Measurements from ENCODE around the gene SH2D3A. TPM values are rescaled to one million over a fixed set of nuclear protein-coding genes. Genes with fewer than 3 reads are reported as not detected.

Gene SH2D3A
- total and polyA plus RNA-seq, 2 donors (not counting 1 experiment from before 2014, with no cell fraction given) = 36.1 to 54.1 TPM

DNA sequence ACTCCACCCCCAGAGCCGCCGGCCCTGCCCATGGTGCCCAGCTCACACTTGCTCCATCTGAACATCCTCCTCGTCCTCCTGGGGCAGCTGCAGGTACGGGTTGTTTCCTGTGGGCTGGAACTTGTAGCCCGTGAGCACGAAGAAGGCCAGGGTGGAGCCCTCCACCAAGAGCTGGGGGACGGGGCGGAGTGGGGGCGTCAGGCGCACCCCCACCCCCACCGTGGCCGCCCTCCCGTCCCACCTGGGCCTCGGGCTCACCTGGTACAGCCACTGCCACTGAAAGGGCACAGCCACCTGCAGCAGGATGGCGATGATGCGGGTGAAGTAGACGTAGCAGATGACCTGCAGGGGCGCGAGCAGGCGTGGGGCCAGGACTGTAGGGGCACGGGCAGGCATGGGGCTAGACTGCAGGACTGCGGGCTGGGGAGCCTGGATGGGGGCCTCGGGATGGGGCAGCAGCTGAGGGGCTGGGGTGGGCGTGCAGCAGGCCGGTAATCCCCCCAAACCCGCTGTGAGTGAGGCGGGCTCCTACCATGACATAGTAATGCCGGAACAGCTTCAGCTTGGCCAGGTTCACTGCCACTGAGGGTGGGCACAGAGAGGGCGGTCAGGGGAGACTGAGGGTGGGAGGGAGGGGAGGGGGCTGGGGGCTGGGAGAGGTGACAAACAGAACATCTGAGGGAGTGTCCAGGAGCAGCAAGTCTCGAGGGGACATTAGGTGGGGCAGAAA is 36.1 kb downstream of the SH2D3A start:
- Mint-ChIP-seq H3K27me3 (no peaks in the 10 kb centered on the region), H3K9me3 (ENCODE audit: insufficient read depth) (no peaks in the 10 kb centered on the region), H3K27ac (no peak overlapping the region), H3K4me1 (peaks cover 26% of the 10 kb centered on the region), H3K4me3 (no peak overlapping the region)
- H3K9ac ChIP-seq (ENCODE audit: low read length) = no peak overlapping the region
- no peaks in the 10 kb centered on the region for H3K27me3 ChIP-seq (replicated peaks in 1 of 4; ENCODE audit: control extremely low read depth in 1 of 4, control insufficient read depth in 3 of 4, insufficient read depth in 4 of 4, low read length in 3 of 4)
- H2AFZ ChIP-seq (ENCODE audit: insufficient read depth, low read depth, low read length, poor library complexity, severe bottlenecking) = no peak overlapping the region
- 91% methylated on average over 26 of the region's 30 CpGs for WGBS (ENCODE audit: insufficient coverage)
- H3K4me1 ChIP-seq (ENCODE audit: control insufficient read depth in 2 of 2, insufficient read depth in 2 of 2, low read length in 2 of 2) = peaks cover 15 to 16% of the 10 kb centered on the region in 2 donors
- ChIA-PET POLR2A (no interaction called here), CTCF (no interaction called here)
- H4K20me1 ChIP-seq (ENCODE audit: control insufficient read depth, insufficient read depth, low read length, poor library complexity, severe bottlenecking) = no peaks in the 10 kb centered on the region
- peaks cover 10% of the 10 kb centered on the region for H3K79me2 ChIP-seq (ENCODE audit: control insufficient read depth, insufficient read depth, low read length)
- TF ChIP-seq EZH2 (IDR thresholded peaks at IDR 0.05; ENCODE audit: borderline replicate concordance, insufficient read depth, low read depth, low read length, poor library complexity, severe bottlenecking) = no peak
- TF ChIP-seq, protein P1, sequence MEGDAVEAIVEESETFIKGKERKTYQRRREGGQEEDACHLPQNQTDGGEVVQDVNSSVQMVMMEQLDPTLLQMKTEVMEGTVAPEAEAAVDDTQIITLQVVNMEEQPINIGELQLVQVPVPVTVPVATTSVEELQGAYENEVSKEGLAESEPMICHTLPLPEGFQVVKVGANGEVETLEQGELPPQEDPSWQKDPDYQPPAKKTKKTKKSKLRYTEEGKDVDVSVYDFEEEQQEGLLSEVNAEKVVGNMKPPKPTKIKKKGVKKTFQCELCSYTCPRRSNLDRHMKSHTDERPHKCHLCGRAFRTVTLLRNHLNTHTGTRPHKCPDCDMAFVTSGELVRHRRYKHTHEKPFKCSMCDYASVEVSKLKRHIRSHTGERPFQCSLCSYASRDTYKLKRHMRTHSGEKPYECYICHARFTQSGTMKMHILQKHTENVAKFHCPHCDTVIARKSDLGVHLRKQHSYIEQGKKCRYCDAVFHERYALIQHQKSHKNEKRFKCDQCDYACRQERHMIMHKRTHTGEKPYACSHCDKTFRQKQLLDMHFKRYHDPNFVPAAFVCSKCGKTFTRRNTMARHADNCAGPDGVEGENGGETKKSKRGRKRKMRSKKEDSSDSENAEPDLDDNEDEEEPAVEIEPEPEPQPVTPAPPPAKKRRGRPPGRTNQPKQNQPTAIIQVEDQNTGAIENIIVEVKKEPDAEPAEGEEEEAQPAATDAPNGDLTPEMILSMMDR (IDR thresholded peaks at IDR 0.05) = no peak
- H3K27ac ChIP-seq (ENCODE audit: low read length in 2 of 2) = no peak overlapping the region
- H3K4me3 ChIP-seq (ENCODE audit: control extremely low read depth in 1 of 5, extremely low read depth in 1 of 5, insufficient read depth in 1 of 5, low read depth in 2 of 5, low read length in 4 of 5) = no peak overlapping the region
- H3K36me3 ChIP-seq (replicated peaks in 1 of 2; ENCODE audit: control extremely low read depth in 1 of 2, control insufficient read depth in 1 of 2, extremely low read depth in 1 of 2, insufficient read depth in 2 of 2, low read length in 1 of 2) = peaks cover 0 to 10% of the 10 kb centered on the region in 2 experiments
- intact Hi-C loops (cut with micrococcal nuclease) = no loop called here
- H3K4me2 ChIP-seq (replicated peaks; ENCODE audit: low read depth, low read length, poor library complexity, severe bottlenecking) = no peak overlapping the region
- ATAC-seq (ENCODE audit: low read depth) (no peak), DNase-seq (no peak)
- H3K9me3 ChIP-seq (ENCODE audit: control extremely low read depth in 1 of 3, control insufficient read depth in 2 of 3, insufficient read depth in 1 of 3, low read length in 2 of 3) = no peaks in the 10 kb centered on the region

DNA sequence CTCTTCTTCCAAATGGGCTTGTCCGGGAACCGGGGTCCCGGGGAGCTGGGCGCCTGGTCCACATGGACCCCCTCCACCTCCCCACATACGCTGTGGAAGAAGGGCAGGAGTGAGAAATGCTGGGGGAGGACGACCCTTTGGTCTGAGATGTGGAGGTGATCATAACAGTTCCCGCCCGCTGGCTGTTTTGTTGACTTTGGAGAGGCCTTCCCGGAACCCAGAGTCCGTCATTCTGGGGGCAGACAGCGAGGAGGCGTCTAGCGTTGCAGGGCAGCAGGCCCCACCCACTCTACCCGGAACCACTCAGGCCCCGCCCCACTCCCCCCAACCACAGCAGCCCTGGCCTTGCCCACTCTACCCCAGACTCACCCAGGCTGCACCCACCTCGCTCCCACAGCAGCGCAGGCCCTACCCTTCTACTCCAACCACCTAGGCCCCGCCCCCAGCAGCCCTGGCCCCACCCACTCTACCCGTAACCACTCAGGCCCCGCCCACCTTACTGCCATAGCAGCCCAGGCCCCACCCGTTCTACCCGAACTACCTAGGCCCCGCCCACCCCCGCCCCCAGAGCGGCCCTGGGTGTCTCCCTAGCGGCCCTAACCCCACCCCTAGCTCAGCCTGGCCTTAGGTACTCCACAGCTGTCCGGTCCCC is 37.0 kb downstream of the SH2D3A start:
- POLR2A ChIA-PET = interaction anchor here (0.6 kb wide), 1 partner anchor 225 kb away, joined by 3 read pairs; no protein-coding TSS in a partner anchor
- Histone ChIP-seq H3K4me1 (ENCODE audit: control insufficient read depth in 2 of 2, insufficient read depth in 2 of 2, low read length in 2 of 2) (peaks cover 13% of the 10 kb centered on the region in 2 donors), H4K20me1 (ENCODE audit: control insufficient read depth, insufficient read depth, low read length, poor library complexity, severe bottlenecking) (no peaks in the 10 kb centered on the region), H3K9ac (ENCODE audit: low read length) (no peak overlapping the region), H3K27me3 (replicated peaks in 1 of 4; ENCODE audit: control extremely low read depth in 1 of 4, control insufficient read depth in 3 of 4, insufficient read depth in 4 of 4, low read length in 3 of 4) (no peaks in the 10 kb centered on the region), H3K36me3 (replicated peaks in 1 of 2; ENCODE audit: control extremely low read depth in 1 of 2, control insufficient read depth in 1 of 2, extremely low read depth in 1 of 2, insufficient read depth in 2 of 2, low read length in 1 of 2) (peaks cover 0 to 10% of the 10 kb centered on the region in 2 experiments), H3K4me2 (replicated peaks; ENCODE audit: low read depth, low read length, poor library complexity, severe bottlenecking) (no peak overlapping the region), H3K27ac (ENCODE audit: low read length in 2 of 2) (no peak overlapping the region), H3K79me2 (ENCODE audit: control insufficient read depth, insufficient read depth, low read length) (peaks cover 5% of the 10 kb centered on the region), H3K9me3 (ENCODE audit: control extremely low read depth in 1 of 3, control insufficient read depth in 2 of 3, insufficient read depth in 1 of 3, low read length in 2 of 3) (peaks cover 0 to under 1% (median 0%) of the 10 kb centered on the region in 3 donors), H2AFZ (ENCODE audit: insufficient read depth, low read depth, low read length, poor library complexity, severe bottlenecking) (no peak overlapping the region), H3K4me3 (ENCODE audit: control extremely low read depth in 1 of 5, extremely low read depth in 1 of 5, insufficient read depth in 1 of 5, low read depth in 2 of 5, low read length in 4 of 5) (no peak overlapping the region)
- H3K4me1 Mint-ChIP-seq = peaks cover 26% of the 10 kb centered on the region
- 90% methylated on average over 13 of the region's 27 CpGs for WGBS (ENCODE audit: insufficient coverage)
- ATAC-seq (ENCODE audit: low read depth) (peak; percentile 28), DNase-seq (no peak)
- CTCF ChIA-PET = interaction anchor here (1.9 kb wide), 1 partner anchor 134 kb away, joined by 7 read pairs; no protein-coding TSS in a partner anchor
- intact Hi-C loops (cut with micrococcal nuclease) = no loop called here
- H3K27me3 Mint-ChIP-seq = no peaks in the 10 kb centered on the region
- no peaks in the 10 kb centered on the region for H3K9me3 Mint-ChIP-seq (ENCODE audit: insufficient read depth)
- no peak overlapping the region for H3K4me3 Mint-ChIP-seq
- no peak overlapping the region for H3K27ac Mint-ChIP-seq
- TF ChIP-seq EZH2 (IDR thresholded peaks at IDR 0.05; ENCODE audit: borderline replicate concordance, insufficient read depth, low read depth, low read length, poor library complexity, severe bottlenecking) = no peak
- TF ChIP-seq, protein P1 (IDR thresholded peaks at IDR 0.05) = no peak

Measured in B cell (primary cell).